Fibroblast of villous mesenchyme (primary cell): ENCODE results near the gene DDX52. TPM values are rescaled to one million over a fixed set of nuclear protein-coding genes. Genes with fewer than 3 reads are reported as not detected.
A peak's percentile ranks its signal among the peaks of the same experiment; 100 is the strongest.

Experiments used
- DNase-seq: peaks from one replicate; pipeline ENCODE4 v3.0.0-alpha.2; 2010; ENCODE audit warnings: low read depth
- H3K4me3 ChIP-seq: 2 replicates; pipeline ENCODE4 v1.5.1; 2011; ENCODE audit warnings: low read depth, mild to moderate bottlenecking, low read length
- total RNA-seq: library from RNA; depleted of rRNA; stranded (reverse); fragments of >200 nt; gene quantifications from 2 replicates; pipeline ENCODE4 v1.2.3, GENCODE V29; 2012
- TF ChIP-seq, protein P1 (sequence below): IDR thresholded peaks from 2 replicates; pipeline ENCODE4 v1.5.1; 2012; ENCODE audit warnings: low read depth, mild to moderate bottlenecking, low read length; ENCODE audit not compliant: insufficient read depth

Gene DDX52
- total RNA-seq, 1 donor: 40.2 TPM

DNA sequence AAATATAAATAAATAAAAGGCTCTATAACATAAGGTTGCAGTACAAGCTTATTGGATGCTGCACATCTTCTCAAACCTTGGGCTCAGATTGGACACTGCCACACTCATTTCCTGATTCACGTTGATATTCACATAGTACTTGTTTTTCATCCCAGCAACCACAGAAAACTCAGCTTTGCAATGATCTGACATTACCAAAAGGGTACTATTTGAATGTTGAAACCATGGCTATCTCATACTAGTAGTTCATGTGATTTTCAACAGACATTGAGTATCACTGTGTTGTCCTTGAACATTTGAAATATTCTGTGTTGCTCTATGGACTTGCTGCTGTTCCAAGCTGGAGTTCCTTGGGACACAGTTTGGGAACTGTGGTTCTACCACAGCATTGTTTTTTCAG, 14.0 kb upstream of the DDX52 start:
- no peak overlapping the region for H3K4me3 ChIP-seq
- TF ChIP-seq, protein P1, sequence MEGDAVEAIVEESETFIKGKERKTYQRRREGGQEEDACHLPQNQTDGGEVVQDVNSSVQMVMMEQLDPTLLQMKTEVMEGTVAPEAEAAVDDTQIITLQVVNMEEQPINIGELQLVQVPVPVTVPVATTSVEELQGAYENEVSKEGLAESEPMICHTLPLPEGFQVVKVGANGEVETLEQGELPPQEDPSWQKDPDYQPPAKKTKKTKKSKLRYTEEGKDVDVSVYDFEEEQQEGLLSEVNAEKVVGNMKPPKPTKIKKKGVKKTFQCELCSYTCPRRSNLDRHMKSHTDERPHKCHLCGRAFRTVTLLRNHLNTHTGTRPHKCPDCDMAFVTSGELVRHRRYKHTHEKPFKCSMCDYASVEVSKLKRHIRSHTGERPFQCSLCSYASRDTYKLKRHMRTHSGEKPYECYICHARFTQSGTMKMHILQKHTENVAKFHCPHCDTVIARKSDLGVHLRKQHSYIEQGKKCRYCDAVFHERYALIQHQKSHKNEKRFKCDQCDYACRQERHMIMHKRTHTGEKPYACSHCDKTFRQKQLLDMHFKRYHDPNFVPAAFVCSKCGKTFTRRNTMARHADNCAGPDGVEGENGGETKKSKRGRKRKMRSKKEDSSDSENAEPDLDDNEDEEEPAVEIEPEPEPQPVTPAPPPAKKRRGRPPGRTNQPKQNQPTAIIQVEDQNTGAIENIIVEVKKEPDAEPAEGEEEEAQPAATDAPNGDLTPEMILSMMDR: no peak
- DNase-seq: no peak

DNA sequence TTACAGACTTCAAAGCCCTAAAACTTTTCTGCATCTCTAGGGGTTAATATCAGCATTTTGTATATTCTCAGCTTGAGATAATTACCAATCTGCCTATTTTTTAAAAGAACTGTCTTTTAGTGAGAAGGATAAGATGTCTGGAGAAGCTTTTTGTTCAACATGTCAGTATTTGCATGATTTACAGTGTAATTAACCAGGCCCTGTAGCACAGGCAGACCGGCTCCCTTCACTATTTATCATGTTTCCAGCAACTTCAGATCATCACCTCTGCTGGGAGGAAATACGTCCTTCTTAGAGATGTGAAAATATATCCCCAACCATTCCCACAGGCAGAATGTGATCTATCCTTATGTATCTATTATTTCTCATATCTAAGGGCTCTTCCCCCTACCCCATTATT, 8.6 kb upstream of the DDX52 start:
- DNase-seq: no peak
- TF ChIP-seq, protein P1: no peak

GRCh38 chr17:37650419-37651003, 7.3 kb upstream of the DDX52 start:
- peak; percentile 48 for DNase-seq
- H3K4me3 ChIP-seq: no peak overlapping the region
- TF ChIP-seq, protein P1: peak; percentile 49

More for the DNA sequence above, 8.6 kb upstream of the DDX52 start:
- H3K4me3 ChIP-seq: no peak overlapping the region

GRCh38 chr17:37648555-37648954, 5.3 kb upstream of the DDX52 start:
- TF ChIP-seq, protein P1: no peak
- DNase-seq: peak; percentile 82
- no peak overlapping the region for H3K4me3 ChIP-seq

- no peak for DNase-seq
- TF ChIP-seq, protein P1: no peak
These were observed 4.6 kb upstream of the DDX52 start for GRCh38 chr17:37647856-37648255.

GRCh38 chr17:37643869-37644268, 623 bp upstream of the DDX52 start:
- TF ChIP-seq, protein P1: no peak
- H3K4me3 ChIP-seq: peak overlapping the region; percentile 93
- no peak for DNase-seq

More at GRCh38 chr17:37647856-37648255, 4.6 kb upstream of the DDX52 start:
- no peak overlapping the region for H3K4me3 ChIP-seq

- DNase-seq: peak; percentile 44
- TF ChIP-seq, protein P1: no peak
- peak overlapping the region; percentile 93 for H3K4me3 ChIP-seq
These were observed 565 bp downstream of the DDX52 start for GRCh38 chr17:37642681-37643080.
